Upper lobe of left lung (tissue), 6 donors: ENCODE measurements around the gene UBR4. TPM values are rescaled to one million over a fixed set of nuclear protein-coding genes. Genes with fewer than 3 reads are reported as not detected.

Experiments
- ATAC-seq, 2 donors: fragments of 200-7000 bp; cut with Tn5 transposase; one replicate each; pipeline ENCODE4 v1.9.1; 2022; ENCODE audit warnings: mild to moderate bottlenecking in 2 of 2, moderate library complexity in 2 of 2; ENCODE audit not compliant: low FRiP score in 2 of 2
- DNase-seq, 2 donors: peaks; one replicate each; pipeline ENCODE4 v3.0.0-alpha.2; 2019 to 2020
- H3K27ac ChIP-seq, 4 donors: fragments of 200-600 bp; sonication (generic); one replicate each; pipeline ENCODE4 v1.5.1; 2016 to 2019
- H3K27me3 ChIP-seq, 4 donors: fragments of 200-600 bp; sonication (generic); one replicate each; pipeline ENCODE4 v1.5.1; 2017 to 2019
- H3K36me3 ChIP-seq, 4 donors: fragments of 200-600 bp; sonication (generic); one replicate each; pipeline ENCODE4 v1.5.1; 2016 to 2019
- H3K4me1 ChIP-seq, 4 donors: fragments of 200-600 bp; sonication (generic); one replicate each; pipeline ENCODE4 v1.5.1; 2018 to 2019
- H3K4me3 ChIP-seq, 4 donors: fragments of 200-600 bp; sonication (generic); one replicate each; pipeline ENCODE4 v1.5.1; 2017 to 2019; ENCODE audit warnings: mild to moderate bottlenecking in 2 of 4, moderate library complexity in 1 of 4
- H3K9me3 ChIP-seq, 4 donors: fragments of 200-600 bp; sonication (generic); one replicate each; pipeline ENCODE4 v1.5.1; 2018 to 2019
- CTCF ChIP-seq, 6 experiments: fragments of 450-650 bp in 4 of 6; fragments of 200-600 bp in 2 of 6; sonication (generic) in 2 of 6; IDR thresholded peaks; one replicate each; pipeline ENCODE4 v1.5.1; 2016 to 2019; ENCODE audit warnings: antibody characterized with exemption in 6 of 6
- EP300 ChIP-seq, 4 donors: sonication (generic); formaldehyde crosslinking; IDR thresholded peaks; one replicate each; pipeline ENCODE4 v1.5.1; 2017; ENCODE audit warnings: antibody characterized with exemption in 4 of 4, control low read depth in 2 of 4
- POLR2A ChIP-seq, 4 donors: fragments of 450-650 bp; IDR thresholded peaks; one replicate each; pipeline ENCODE4 v1.5.1; 2016 to 2017; ENCODE audit warnings: antibody characterized with exemption in 4 of 4, mild to moderate bottlenecking in 2 of 4
- POLR2AphosphoS5 ChIP-seq, 2 donors: sonication (generic); formaldehyde crosslinking; IDR thresholded peaks; one replicate each; pipeline ENCODE4 v1.5.1; 2017; ENCODE audit warnings: antibody characterized with exemption in 2 of 2
- WGBS, 2 donors: methylation state at CpG; one replicate each; pipeline ENCODE4 v1.1.5; 2017 to 2018; 5-methylcytosine and 5-hydroxymethylcytosine counted together
- total RNA-seq, 6 donors: library from RNA; depleted of rRNA in 4 of 6; stranded (reverse); fragments of >200 nt in 4 of 6; gene quantifications; one replicate each; pipeline versions ENCODE4 v1.1.0 to v1.2.1, GENCODE V29; 2016 to 2021
- donor health status: DM: no; HTN: no; CAD: no; lungs with moderate emphysema.
- donor health status: DM: no; HTN: yes; CAD: no; lungs with severe emphysema.

UBR4 gene
- total RNA-seq, 6 donors from 2014 or later = 101 to 317 (median 135) TPM

- DNase-seq = peak in 1 of 2 donors; percentile 67
- Histone ChIP-seq H3K4me3 (no peak overlapping the region), H3K27ac (peak overlapping the region in 1 of 4 donors; percentile 10), H3K36me3 (peaks cover 45 to 99% (median 93%) of the 10 kb centered on the region in 4 donors), H3K9me3 (no peaks in the 10 kb centered on the region), H3K27me3 (no peaks in the 10 kb centered on the region), H3K4me1 (no peaks in the 10 kb centered on the region)
- WGBS, 2 donors = 67 to 70% methylated on average over 7 of the region's 7 CpGs
- TF ChIP-seq CTCF (IDR thresholded peaks at IDR 0.05) (peak; percentile 38 to 69 (median 54)), POLR2A (IDR thresholded peaks at IDR 0.05) (no peak)
- ATAC-seq = peak; percentile 60 to 86
These were observed 113.8 kb downstream of the UBR4 start for GRCh38 chr1:19096036-19096833.

GRCh38 chr1:19091196-19091953 is 118.7 kb downstream of the UBR4 start:
- H3K9me3 ChIP-seq = no peaks in the 10 kb centered on the region
- H3K27me3 ChIP-seq = no peaks in the 10 kb centered on the region
- peak overlapping the region in 1 of 4 donors; percentile 17 for H3K27ac ChIP-seq
- H3K4me1 ChIP-seq = peaks cover 0 to 14% (median 12%) of the 10 kb centered on the region in 4 donors
- no peak for DNase-seq
- ATAC-seq = no peak
- WGBS, 2 donors = 58 to 60% methylated on average over 8 of the region's 8 CpGs
- TF ChIP-seq CTCF (IDR thresholded peaks at IDR 0.05) (no peak), POLR2A (IDR thresholded peaks at IDR 0.05) (no peak), POLR2AphosphoS5 (IDR thresholded peaks at IDR 0.05) (no peak), EP300 (IDR thresholded peaks at IDR 0.05) (no peak)
- no peak overlapping the region for H3K4me3 ChIP-seq
- H3K36me3 ChIP-seq = peaks cover 54 to 98% (median 86%) of the 10 kb centered on the region in 4 donors

GRCh38 chr1:19089524-19089923 is 120.5 kb downstream of the UBR4 start:
- 94 to 95% methylated on average over 4 of the region's 4 CpGs for WGBS, 2 donors
- H3K27ac ChIP-seq = no peak overlapping the region
- peaks cover 67 to 98% (median 84%) of the 10 kb centered on the region in 4 donors for H3K36me3 ChIP-seq
- H3K4me1 ChIP-seq = peaks cover 0 to 16% (median 14%) of the 10 kb centered on the region in 4 donors
- H3K9me3 ChIP-seq = no peaks in the 10 kb centered on the region
- no peak for TF ChIP-seq POLR2A (IDR thresholded peaks at IDR 0.05)
- no peaks in the 10 kb centered on the region for H3K27me3 ChIP-seq
- DNase-seq = no peak
- no peak for ATAC-seq
- no peak overlapping the region for H3K4me3 ChIP-seq

- no peaks in the 10 kb centered on the region for H3K27me3 ChIP-seq
- H3K36me3 ChIP-seq = peaks cover 69 to 98% (median 84%) of the 10 kb centered on the region in 4 donors
- H3K4me1 ChIP-seq = peaks cover 0 to 16% (median 14%) of the 10 kb centered on the region in 4 donors
- TF ChIP-seq POLR2AphosphoS5 (IDR thresholded peaks at IDR 0.05) = no peak
- no peak for TF ChIP-seq POLR2A (IDR thresholded peaks at IDR 0.05)
- no peak for TF ChIP-seq EP300 (IDR thresholded peaks at IDR 0.05)
- TF ChIP-seq CTCF (IDR thresholded peaks at IDR 0.05) = no peak
- H3K4me3 ChIP-seq = no peak overlapping the region
- H3K9me3 ChIP-seq = no peaks in the 10 kb centered on the region
- no peak overlapping the region for H3K27ac ChIP-seq
- no peak for DNase-seq
- WGBS, 2 donors = 90 to 94% methylated on average over 12 of the region's 12 CpGs
- ATAC-seq = no peak
These were observed 121.2 kb downstream of the UBR4 start for GRCh38 chr1:19088717-19089442.
